Activated CD4-positive, alpha-beta T cell treated with anti-CD3 and anti-CD28 coated beads for 36 hours (primary cell): ENCODE data around the gene IL1RAPL1. TPM values are rescaled to one million over a fixed set of nuclear protein-coding genes. Genes with fewer than 3 reads are reported as not detected.

ENCODE experiments used
- ATAC-seq: fragments of 200-7000 bp; cut with Tn5 transposase; one replicate; pipeline ENCODE4 v1.10.0; 2021; ENCODE audit warnings: mild to moderate bottlenecking, moderate library complexity
- CTCF ChIA-PET: fragments of 350-600 bp; sonication (Branson Sonifier 250); formaldehyde crosslinking; loops from one replicate; lab custom pipeline; 2021; ENCODE audit warnings: antibody characterized with exemption; lab: Charles Lee
- POLR2A ChIA-PET: fragments of 350-600 bp; sonication (Branson Sonifier 250); formaldehyde crosslinking; loops from one replicate; lab custom pipeline; 2021; ENCODE audit warnings: antibody characterized with exemption, inconsistent platforms; lab: Charles Lee
- DNase-seq: peaks from one replicate; pipeline ENCODE4 v3.0.0-alpha.2; 2020
- H3K27ac Mint-ChIP-seq: one replicate; pipeline ENCODE4 v1.8.0; 2021; ENCODE audit warnings: mixed read lengths
- H3K27me3 Mint-ChIP-seq: one replicate; pipeline ENCODE4 v1.8.0; 2021; ENCODE audit warnings: mixed read lengths
- H3K36me3 Mint-ChIP-seq: one replicate; pipeline ENCODE4 v1.8.0; 2021; ENCODE audit warnings: low read depth, mixed read lengths
- H3K4me1 Mint-ChIP-seq: one replicate; pipeline ENCODE4 v1.8.0; 2021; ENCODE audit warnings: mixed read lengths
- H3K4me3 Mint-ChIP-seq: one replicate; pipeline ENCODE4 v1.8.0; 2021; ENCODE audit warnings: mild to moderate bottlenecking, moderate library complexity, mixed read lengths
- H3K9me3 Mint-ChIP-seq: one replicate; pipeline ENCODE4 v1.8.0; 2021; ENCODE audit warnings: low read depth, mixed read lengths
- intact Hi-C, 2 experiments: fragments of 100-400 bp; cut with DNase I in 1 of 2; cut with micrococcal nuclease in 1 of 2; formaldehyde crosslinking; loops; one replicate each; pipeline versions ENCODE4 v1.14.2 to v1.15.1; 2022 to 2024; cut with DNase I, micrococcal nuclease
- total RNA-seq, 2 experiments: library from RNA; stranded (reverse); gene quantifications; one replicate each; pipeline ENCODE4 v1.2.3, GENCODE V29; 2021

The IL1RAPL1 gene
- total RNA-seq, 2 experiments from 2014 or later = not detected

GRCh38 chrX:29143756-29144155 lies 556.5 kb downstream of the IL1RAPL1 start:
- Mint-ChIP-seq H3K27ac (no peak overlapping the region), H3K36me3 (no peaks in the 10 kb centered on the region), H3K27me3 (no peaks in the 10 kb centered on the region), H3K4me1 (no peaks in the 10 kb centered on the region), H3K9me3 (peaks cover 1% of the 10 kb centered on the region), H3K4me3 (no peak overlapping the region)
- ChIA-PET POLR2A (no interaction called here), CTCF (no interaction called here)
- ATAC-seq = no peak
- no peak for DNase-seq
- intact Hi-C loops = no loop called here

DNA sequence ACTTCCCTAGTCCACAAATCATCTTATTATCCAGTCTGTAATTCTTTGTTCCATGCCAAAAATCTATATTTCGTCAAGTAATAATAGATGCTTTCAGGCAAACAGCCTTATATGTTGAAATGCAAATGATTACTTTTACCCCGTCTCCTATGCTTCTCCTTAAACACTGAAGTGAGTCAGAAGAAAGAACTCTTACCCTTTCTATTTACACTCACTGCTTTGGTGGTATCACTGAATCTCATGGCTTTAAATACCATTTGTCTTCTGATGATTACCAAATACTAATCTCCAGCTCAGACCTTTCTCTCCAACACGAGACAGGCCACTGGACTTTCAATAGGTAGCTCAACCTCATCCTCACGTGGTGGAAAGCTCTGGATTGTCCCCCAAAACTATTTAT lies 558.1 kb downstream of the IL1RAPL1 start:
- no peak for DNase-seq
- ATAC-seq = no peak
- CTCF ChIA-PET = no interaction called here
- POLR2A ChIA-PET = no interaction called here
- H3K9me3 Mint-ChIP-seq = peaks cover 1% of the 10 kb centered on the region
- no peaks in the 10 kb centered on the region for H3K36me3 Mint-ChIP-seq
- H3K27me3 Mint-ChIP-seq = no peaks in the 10 kb centered on the region
- no peak overlapping the region for H3K4me3 Mint-ChIP-seq
- H3K4me1 Mint-ChIP-seq = no peaks in the 10 kb centered on the region
- no peak overlapping the region for H3K27ac Mint-ChIP-seq
- intact Hi-C loops = no loop called here

DNA sequence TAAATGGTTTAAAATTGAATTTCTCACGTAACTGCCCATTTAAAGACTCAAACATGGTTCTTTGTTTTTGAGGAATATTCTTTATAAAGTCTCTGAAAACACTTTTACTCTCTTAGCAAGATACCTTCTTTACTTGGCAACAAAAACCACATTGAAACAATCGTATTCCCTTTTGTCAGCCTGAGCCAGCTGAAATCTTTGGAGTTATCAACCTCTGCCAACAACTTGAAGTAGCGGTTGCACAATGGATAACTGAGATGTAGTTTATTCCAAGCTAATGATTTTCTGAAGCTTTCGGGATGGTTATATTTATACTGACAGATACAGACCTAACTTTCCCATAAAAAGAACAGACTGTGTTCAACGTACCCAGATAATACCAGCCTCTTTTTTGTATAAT lies 561.3 kb downstream of the IL1RAPL1 start:
- Mint-ChIP-seq H3K9me3 (peaks cover 1% of the 10 kb centered on the region), H3K4me3 (no peak overlapping the region), H3K27me3 (no peaks in the 10 kb centered on the region), H3K27ac (no peak overlapping the region), H3K36me3 (no peaks in the 10 kb centered on the region), H3K4me1 (no peaks in the 10 kb centered on the region)
- intact Hi-C loops = no loop called here
- ATAC-seq = no peak
- POLR2A ChIA-PET = no interaction called here
- CTCF ChIA-PET = no interaction called here
- no peak for DNase-seq

- no peaks in the 10 kb centered on the region for H3K4me1 Mint-ChIP-seq
- POLR2A ChIA-PET = no interaction called here
- H3K27ac Mint-ChIP-seq = no peak overlapping the region
- ATAC-seq (no peak), DNase-seq (no peak)
- CTCF ChIA-PET = no interaction called here
- H3K27me3 Mint-ChIP-seq = no peaks in the 10 kb centered on the region
- no peaks in the 10 kb centered on the region for H3K36me3 Mint-ChIP-seq
- peaks cover 3% of the 10 kb centered on the region for H3K9me3 Mint-ChIP-seq
- no peak overlapping the region for H3K4me3 Mint-ChIP-seq
- intact Hi-C loops = loop anchor here in 1 of 2 experiments (10.0 kb wide), 1 partner anchor 60 kb away; no protein-coding TSS in a partner anchor
Observed at GRCh38 chrX:29155286-29155685, 568.0 kb downstream of the IL1RAPL1 start.

- Mint-ChIP-seq H3K4me1 (no peaks in the 10 kb centered on the region), H3K36me3 (no peaks in the 10 kb centered on the region), H3K27me3 (no peaks in the 10 kb centered on the region), H3K9me3 (no peaks in the 10 kb centered on the region), H3K4me3 (no peak overlapping the region), H3K27ac (no peak overlapping the region)
- DNase-seq (no peak), ATAC-seq (no peak)
- intact Hi-C loops = no loop called here
- ChIA-PET CTCF (no interaction called here), POLR2A (no interaction called here)
Observed at GRCh38 chrX:29172880-29173279, 585.6 kb downstream of the IL1RAPL1 start.

GRCh38 chrX:29187264-29187663 lies 600.0 kb downstream of the IL1RAPL1 start:
- Mint-ChIP-seq H3K36me3 (no peaks in the 10 kb centered on the region), H3K27me3 (no peaks in the 10 kb centered on the region), H3K4me1 (no peaks in the 10 kb centered on the region), H3K4me3 (no peak overlapping the region), H3K9me3 (no peaks in the 10 kb centered on the region), H3K27ac (no peak overlapping the region)
- ChIA-PET CTCF (no interaction called here), POLR2A (no interaction called here)
- ATAC-seq (no peak), DNase-seq (no peak)
- intact Hi-C loops = no loop called here

GRCh38 chrX:29196501-29196900 lies 609.3 kb downstream of the IL1RAPL1 start:
- DNase-seq (no peak), ATAC-seq (no peak)
- no peak overlapping the region for H3K4me3 Mint-ChIP-seq
- no peaks in the 10 kb centered on the region for H3K4me1 Mint-ChIP-seq
- no peaks in the 10 kb centered on the region for H3K27me3 Mint-ChIP-seq
- H3K36me3 Mint-ChIP-seq = no peaks in the 10 kb centered on the region
- CTCF ChIA-PET = no interaction called here
- POLR2A ChIA-PET = no interaction called here
- no peak overlapping the region for H3K27ac Mint-ChIP-seq
- no peaks in the 10 kb centered on the region for H3K9me3 Mint-ChIP-seq
- intact Hi-C loops = no loop called here

DNA sequence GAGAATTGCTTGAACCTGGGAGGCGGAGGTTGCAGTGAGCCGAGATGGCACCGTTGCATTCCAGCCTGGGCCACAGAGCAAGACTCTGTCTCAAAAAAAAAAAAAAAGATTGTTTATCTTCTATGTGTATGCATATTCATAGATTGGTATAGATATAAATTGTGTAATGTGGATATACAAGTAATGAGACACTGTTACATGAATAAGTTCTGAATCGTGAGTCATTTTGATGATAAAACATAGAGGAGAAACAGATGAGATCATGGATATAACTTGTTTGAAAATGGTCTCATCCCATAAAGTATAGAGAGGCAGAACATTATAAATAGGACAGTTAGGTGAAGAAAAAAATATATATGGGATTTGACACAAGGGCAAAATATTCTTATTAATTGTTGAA lies 628.0 kb downstream of the IL1RAPL1 start:
- Mint-ChIP-seq H3K27ac (no peak overlapping the region), H3K27me3 (no peaks in the 10 kb centered on the region), H3K9me3 (peaks cover 6% of the 10 kb centered on the region), H3K4me3 (no peak overlapping the region), H3K36me3 (no peaks in the 10 kb centered on the region), H3K4me1 (no peaks in the 10 kb centered on the region)
- DNase-seq (no peak), ATAC-seq (no peak)
- CTCF ChIA-PET = no interaction called here
- intact Hi-C loops = loop anchor here in 1 of 2 experiments (10.0 kb wide), 1 partner anchor 60 kb away; no protein-coding TSS in a partner anchor
- POLR2A ChIA-PET = no interaction called here

DNA sequence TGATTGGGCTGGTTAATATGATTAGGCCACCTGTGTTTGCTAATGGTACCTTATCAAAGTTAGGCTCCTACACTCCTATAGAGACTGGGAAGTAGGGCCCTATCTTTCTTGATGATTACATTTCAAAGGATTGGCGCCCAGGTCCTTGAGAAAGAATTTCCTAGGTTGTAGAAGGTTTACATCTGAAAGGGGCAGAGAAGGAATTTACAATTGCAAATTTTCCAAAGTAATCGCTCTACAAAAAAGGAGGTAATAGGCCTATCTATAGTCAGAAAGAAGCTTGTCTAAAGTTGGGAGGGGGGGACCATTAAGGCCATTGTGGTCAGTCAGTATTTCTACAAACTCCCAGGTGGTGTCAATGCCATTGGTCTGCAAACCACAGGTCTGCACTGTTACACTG lies 638.4 kb downstream of the IL1RAPL1 start:
- Mint-ChIP-seq H3K27me3 (no peaks in the 10 kb centered on the region), H3K36me3 (no peaks in the 10 kb centered on the region), H3K9me3 (no peaks in the 10 kb centered on the region), H3K4me1 (no peaks in the 10 kb centered on the region), H3K27ac (no peak overlapping the region), H3K4me3 (no peak overlapping the region)
- CTCF ChIA-PET = no interaction called here
- intact Hi-C loops = no loop called here
- no peak for ATAC-seq
- no peak for DNase-seq
- POLR2A ChIA-PET = no interaction called here

DNA sequence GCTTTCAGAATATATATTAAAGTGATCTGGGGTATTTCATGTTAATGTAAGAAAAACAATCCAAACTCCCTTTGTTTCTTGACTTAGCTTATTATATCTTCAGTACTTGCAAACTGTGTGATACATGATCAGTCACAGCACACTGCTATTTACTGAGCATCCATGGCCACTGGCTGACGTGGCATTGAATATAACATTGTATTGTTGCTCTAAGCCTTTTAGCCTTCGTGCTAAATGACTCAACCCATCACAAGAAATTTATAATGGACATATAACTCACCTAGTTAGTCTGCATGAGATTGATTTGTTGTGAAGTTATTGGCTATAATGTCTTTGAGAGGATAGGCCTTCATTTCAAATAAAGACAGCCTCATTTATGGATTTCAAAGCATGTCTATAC lies 642.6 kb downstream of the IL1RAPL1 start:
- H3K27ac Mint-ChIP-seq = no peak overlapping the region
- no peaks in the 10 kb centered on the region for H3K27me3 Mint-ChIP-seq
- ATAC-seq (no peak), DNase-seq (no peak)
- no peaks in the 10 kb centered on the region for H3K36me3 Mint-ChIP-seq
- ChIA-PET CTCF (no interaction called here), POLR2A (no interaction called here)
- intact Hi-C loops = no loop called here
- H3K4me3 Mint-ChIP-seq = no peak overlapping the region
- no peaks in the 10 kb centered on the region for H3K9me3 Mint-ChIP-seq
- H3K4me1 Mint-ChIP-seq = no peaks in the 10 kb centered on the region

GRCh38 chrX:29231800-29232199 lies 644.6 kb downstream of the IL1RAPL1 start:
- Mint-ChIP-seq H3K27me3 (no peaks in the 10 kb centered on the region), H3K27ac (no peak overlapping the region), H3K9me3 (no peaks in the 10 kb centered on the region), H3K4me1 (no peaks in the 10 kb centered on the region), H3K4me3 (no peak overlapping the region), H3K36me3 (no peaks in the 10 kb centered on the region)
- POLR2A ChIA-PET = no interaction called here
- ATAC-seq (no peak), DNase-seq (no peak)
- intact Hi-C loops = no loop called here
- CTCF ChIA-PET = no interaction called here

GRCh38 chrX:29233592-29234183 lies 646.4 kb downstream of the IL1RAPL1 start:
- CTCF ChIA-PET = no interaction called here
- H3K27ac Mint-ChIP-seq = no peak overlapping the region
- no peak for ATAC-seq
- no peak for DNase-seq
- H3K36me3 Mint-ChIP-seq = no peaks in the 10 kb centered on the region
- H3K9me3 Mint-ChIP-seq = no peaks in the 10 kb centered on the region
- intact Hi-C loops = no loop called here
- no peaks in the 10 kb centered on the region for H3K27me3 Mint-ChIP-seq
- no peak overlapping the region for H3K4me3 Mint-ChIP-seq
- POLR2A ChIA-PET = no interaction called here
- no peaks in the 10 kb centered on the region for H3K4me1 Mint-ChIP-seq

GRCh38 chrX:29237972-29238371 lies 650.7 kb downstream of the IL1RAPL1 start:
- DNase-seq (no peak), ATAC-seq (no peak)
- intact Hi-C loops = no loop called here
- Mint-ChIP-seq H3K27me3 (no peaks in the 10 kb centered on the region), H3K9me3 (no peaks in the 10 kb centered on the region), H3K27ac (no peak overlapping the region), H3K4me1 (no peaks in the 10 kb centered on the region), H3K36me3 (no peaks in the 10 kb centered on the region), H3K4me3 (no peak overlapping the region)
- ChIA-PET POLR2A (no interaction called here), CTCF (no interaction called here)
